ENCODE results near the gene LRRC40.
"Not testable (repeated sequence)": the region's sequence is repeated elsewhere in the genome, so short reads cannot be mapped to it uniquely, and the experiment has no call there.

LRRC40 gene

GRCh38 chr1:70202173-70202758 lies 3.1 kb downstream of the LRRC40 start:
- DNase-seq (ENCODE audit: low spot score), result no peak

GRCh38 chr1:70200065-70200464 lies 5.3 kb downstream of the LRRC40 start:
- no peak for DNase-seq (ENCODE audit: low spot score)

- no peak for DNase-seq (ENCODE audit: low spot score)
Measured at GRCh38 chr1:70196333-70196732, 9.0 kb downstream of the LRRC40 start.

GRCh38 chr1:70195342-70195741 lies 10.0 kb downstream of the LRRC40 start:
- DNase-seq (ENCODE audit: low spot score), result no peak

GRCh38 chr1:70194601-70195000 lies 10.8 kb downstream of the LRRC40 start:
- no peak for DNase-seq (ENCODE audit: low spot score)

- not testable (repeated sequence) for DNase-seq (ENCODE audit: low spot score)
Measured at GRCh38 chr1:70192446-70192845, 12.9 kb downstream of the LRRC40 start.

GRCh38 chr1:70190180-70190579 lies 15.2 kb downstream of the LRRC40 start:
- no peak for DNase-seq (ENCODE audit: low spot score)

- DNase-seq (ENCODE audit: low spot score), result no peak
Measured at GRCh38 chr1:70188522-70188921, 16.9 kb downstream of the LRRC40 start.

GRCh38 chr1:70185181-70185580 lies 20.2 kb downstream of the LRRC40 start:
- DNase-seq (ENCODE audit: low spot score), result not testable (repeated sequence)

GRCh38 chr1:70171512-70171911 lies 33.9 kb downstream of the LRRC40 start:
- DNase-seq (ENCODE audit: low spot score), result no peak

GRCh38 chr1:70169018-70169839 lies 36.1 kb downstream of the LRRC40 start:
- no peak for DNase-seq (ENCODE audit: low spot score)

- no peak for DNase-seq (ENCODE audit: low spot score)
Measured at GRCh38 chr1:70168283-70168682, 37.1 kb downstream of the LRRC40 start.

- no peak for DNase-seq (ENCODE audit: low spot score)
Measured at GRCh38 chr1:70164350-70164749, 41.0 kb downstream of the LRRC40 start.

- DNase-seq (ENCODE audit: low spot score), result no peak
Measured at GRCh38 chr1:70156529-70157120, 48.8 kb downstream of the LRRC40 start.

GRCh38 chr1:70153739-70154138 lies 51.6 kb downstream of the LRRC40 start:
- DNase-seq (ENCODE audit: low spot score), result no peak

GRCh38 chr1:70150444-70150843 lies 54.9 kb downstream of the LRRC40 start:
- no peak for DNase-seq (ENCODE audit: low spot score)

GRCh38 chr1:70146488-70146887 lies 58.9 kb downstream of the LRRC40 start:
- no peak for DNase-seq (ENCODE audit: low spot score)

GRCh38 chr1:70143048-70143659 lies 62.2 kb downstream of the LRRC40 start:
- DNase-seq (ENCODE audit: low spot score), result no peak

- no peak for DNase-seq (ENCODE audit: low spot score)
Measured at GRCh38 chr1:70142075-70142474, 63.3 kb downstream of the LRRC40 start.

- DNase-seq (ENCODE audit: low spot score), result no peak
Measured at GRCh38 chr1:70140894-70141293, 64.5 kb downstream of the LRRC40 start.

GRCh38 chr1:70140343-70140742 lies 65.0 kb downstream of the LRRC40 start:
- peak; percentile 6 for DNase-seq (ENCODE audit: low spot score)

GRCh38 chr1:70134148-70134547 lies 71.2 kb downstream of the LRRC40 start:
- DNase-seq (ENCODE audit: low spot score), result no peak

GRCh38 chr1:70117046-70117445 lies 88.3 kb downstream of the LRRC40 start:
- no peak for DNase-seq (ENCODE audit: low spot score)

All from cerebellar cortex (tissue), 1 donor.